ENCODE measurements around the gene USP32. TPM values are rescaled to one million over a fixed set of nuclear protein-coding genes. Genes with fewer than 3 reads are reported as not detected.
"Not testable (repeated sequence)": the region's sequence is repeated elsewhere in the genome, so short reads cannot be mapped to it uniquely, and the experiment has no call there.

USP32 gene
- total RNA-seq, 1 donor = 59.1 TPM

DNA sequence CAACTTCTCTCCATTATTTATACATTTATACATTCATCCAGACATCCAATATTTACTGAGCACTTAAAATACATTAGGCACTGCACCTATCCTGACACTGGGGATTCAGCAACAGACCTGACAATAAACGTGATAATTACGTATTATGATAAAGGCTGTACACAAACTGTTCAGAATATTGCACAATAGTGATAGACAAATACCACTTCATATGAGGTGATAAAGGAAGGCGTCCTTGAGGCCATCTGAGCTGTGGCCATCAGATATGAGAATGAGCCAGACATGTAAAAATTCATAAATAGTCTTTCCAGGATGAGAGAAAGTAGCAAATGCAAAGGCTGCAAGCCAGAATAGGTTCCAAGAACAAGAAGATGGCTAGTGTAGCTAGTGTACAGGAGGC lies 8.6 kb downstream of the USP32 start:
- TF ChIP-seq, protein P1, sequence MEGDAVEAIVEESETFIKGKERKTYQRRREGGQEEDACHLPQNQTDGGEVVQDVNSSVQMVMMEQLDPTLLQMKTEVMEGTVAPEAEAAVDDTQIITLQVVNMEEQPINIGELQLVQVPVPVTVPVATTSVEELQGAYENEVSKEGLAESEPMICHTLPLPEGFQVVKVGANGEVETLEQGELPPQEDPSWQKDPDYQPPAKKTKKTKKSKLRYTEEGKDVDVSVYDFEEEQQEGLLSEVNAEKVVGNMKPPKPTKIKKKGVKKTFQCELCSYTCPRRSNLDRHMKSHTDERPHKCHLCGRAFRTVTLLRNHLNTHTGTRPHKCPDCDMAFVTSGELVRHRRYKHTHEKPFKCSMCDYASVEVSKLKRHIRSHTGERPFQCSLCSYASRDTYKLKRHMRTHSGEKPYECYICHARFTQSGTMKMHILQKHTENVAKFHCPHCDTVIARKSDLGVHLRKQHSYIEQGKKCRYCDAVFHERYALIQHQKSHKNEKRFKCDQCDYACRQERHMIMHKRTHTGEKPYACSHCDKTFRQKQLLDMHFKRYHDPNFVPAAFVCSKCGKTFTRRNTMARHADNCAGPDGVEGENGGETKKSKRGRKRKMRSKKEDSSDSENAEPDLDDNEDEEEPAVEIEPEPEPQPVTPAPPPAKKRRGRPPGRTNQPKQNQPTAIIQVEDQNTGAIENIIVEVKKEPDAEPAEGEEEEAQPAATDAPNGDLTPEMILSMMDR (IDR thresholded peaks at IDR 0.05; ENCODE audit: insufficient read depth, low read length) = no peak
- no peak overlapping the region for H3K4me3 ChIP-seq (ENCODE audit: low read depth, low read length)
- no peak for DNase-seq (ENCODE audit: low read depth)

DNA sequence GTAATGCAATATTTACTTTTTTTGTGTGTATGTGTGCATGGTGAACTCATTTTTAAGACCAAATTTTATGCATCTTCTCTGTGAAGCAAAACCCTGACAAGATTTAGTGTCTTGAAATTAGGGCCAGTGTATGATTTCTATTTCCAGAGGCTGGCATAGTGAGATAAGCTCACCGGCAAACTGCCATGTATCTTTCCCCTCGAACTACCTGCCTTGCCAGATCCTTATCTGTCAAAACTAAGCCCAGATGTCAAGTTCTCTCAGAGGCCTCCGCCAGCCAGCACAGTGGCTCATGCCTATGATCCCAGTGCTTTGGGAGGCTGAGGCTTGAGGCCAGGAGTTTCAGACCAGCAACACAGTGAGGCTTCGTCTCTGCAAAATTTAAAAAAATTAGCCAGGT lies 10.0 kb downstream of the USP32 start:
- TF ChIP-seq, protein P1 (IDR thresholded peaks at IDR 0.05; ENCODE audit: insufficient read depth, low read length) = no peak
- no peak overlapping the region for H3K4me3 ChIP-seq (ENCODE audit: low read depth, low read length)
- DNase-seq (ENCODE audit: low read depth) = no peak

DNA sequence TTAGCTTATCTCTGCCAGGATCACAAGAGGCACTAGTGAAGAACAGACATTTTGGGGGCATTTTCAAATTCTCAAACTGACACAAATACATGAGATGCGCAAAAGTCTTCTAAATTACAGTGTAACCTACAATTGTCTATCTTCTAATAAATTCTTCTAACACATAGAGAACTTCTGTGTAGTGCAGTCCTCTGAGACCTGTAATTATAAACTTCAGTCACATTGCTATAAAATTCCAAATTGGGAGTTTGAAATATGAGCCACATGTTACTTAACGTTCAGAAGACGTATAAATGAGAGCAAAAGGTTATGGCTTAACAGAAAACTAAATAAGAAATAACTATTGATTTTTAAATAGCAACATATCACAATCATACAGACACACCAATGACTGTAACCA lies 12.5 kb downstream of the USP32 start:
- not testable (repeated sequence) for H3K4me3 ChIP-seq (ENCODE audit: low read depth, low read length); DNase-seq (ENCODE audit: low read depth)

DNA sequence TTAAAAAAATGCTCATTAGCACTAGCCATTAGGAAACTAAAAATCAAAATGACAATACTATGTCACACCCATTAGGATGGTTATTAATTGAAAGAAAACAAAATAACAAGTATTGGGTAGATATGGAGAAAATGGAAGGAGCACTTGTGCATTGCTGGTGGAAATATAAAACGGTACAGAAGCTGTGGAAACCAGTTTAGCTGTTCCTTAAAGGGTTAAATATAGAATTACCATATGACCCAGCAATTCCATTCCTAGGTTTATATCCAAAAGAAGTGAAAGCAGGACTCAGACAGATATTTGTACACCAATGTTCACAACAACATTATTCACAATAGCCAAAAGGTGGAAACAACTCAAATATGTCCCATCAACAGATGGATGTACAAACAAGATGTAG lies 13.7 kb downstream of the USP32 start:
- DNase-seq (ENCODE audit: low read depth); H3K4me3 ChIP-seq (ENCODE audit: low read depth, low read length): not testable (repeated sequence)

DNA sequence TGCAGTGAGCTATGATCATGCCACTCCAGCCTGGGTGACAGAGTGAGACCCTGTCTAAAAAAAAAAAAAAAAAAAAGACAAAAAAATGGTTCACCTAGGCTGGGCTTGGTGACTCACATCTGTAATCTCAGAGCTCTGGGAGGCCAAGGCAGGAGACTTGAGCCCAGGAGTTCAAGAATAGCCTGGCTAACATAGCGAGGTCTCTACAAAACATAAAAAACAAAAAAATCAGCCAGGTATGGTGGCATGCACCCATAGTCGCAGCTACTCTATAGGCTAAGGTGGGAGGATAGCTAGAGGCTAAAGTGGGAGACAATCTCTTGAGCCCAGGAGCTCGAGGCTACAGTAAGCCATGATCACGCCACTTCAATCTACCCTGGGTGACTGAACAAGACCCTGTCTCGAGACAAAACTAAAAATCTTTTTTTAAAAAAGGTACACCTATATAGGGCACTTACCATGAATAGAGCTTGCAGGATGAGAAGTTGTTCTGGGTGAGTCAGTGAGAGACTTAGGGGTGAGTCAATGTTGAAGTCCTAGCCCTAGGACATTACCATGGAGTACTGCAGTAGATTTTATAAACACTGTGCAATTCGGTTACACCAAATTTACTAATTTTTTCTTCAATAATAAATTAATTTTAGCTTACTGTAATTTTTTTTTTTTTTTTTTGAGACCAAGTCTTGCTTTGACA lies 19.0 kb downstream of the USP32 start:
- no peak overlapping the region for H3K4me3 ChIP-seq (ENCODE audit: low read depth, low read length)
- TF ChIP-seq, protein P1 (IDR thresholded peaks at IDR 0.05; ENCODE audit: insufficient read depth, low read length) = no peak
- peak; percentile 49 for DNase-seq (ENCODE audit: low read depth)

DNA sequence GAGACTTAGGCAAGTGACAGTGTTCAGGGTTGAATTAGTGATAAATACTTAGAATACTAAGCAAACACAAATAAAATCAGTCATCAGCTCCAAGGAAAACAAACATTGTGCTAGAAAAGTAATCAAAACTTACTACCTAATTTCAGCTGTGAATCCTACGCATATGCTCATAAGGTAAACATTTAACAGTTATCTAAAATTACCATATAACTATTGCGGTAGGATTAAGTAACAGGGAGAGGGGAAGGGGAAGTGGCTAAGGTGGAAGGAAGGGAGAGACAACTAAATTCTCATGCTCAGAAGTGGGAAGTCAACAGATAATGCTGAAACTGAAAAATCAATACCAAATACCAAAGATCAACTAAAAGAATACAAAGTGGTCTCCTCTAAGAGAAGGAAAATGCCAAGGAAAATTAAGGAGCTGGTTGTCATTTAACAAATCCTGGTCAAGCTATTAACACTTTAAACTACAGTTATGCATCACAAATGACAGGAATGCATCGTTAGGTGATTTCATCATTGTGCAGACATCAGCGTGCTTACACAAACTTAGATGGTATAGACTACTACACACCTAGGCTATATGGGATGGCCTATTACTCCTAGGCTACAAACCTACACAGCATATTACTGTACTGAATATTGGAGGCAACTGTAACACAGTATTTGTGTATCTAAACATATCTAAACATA lies 20.0 kb downstream of the USP32 start:
- TF ChIP-seq, protein P1 (IDR thresholded peaks at IDR 0.05; ENCODE audit: insufficient read depth, low read length) = no peak
- no peak overlapping the region for H3K4me3 ChIP-seq (ENCODE audit: low read depth, low read length)
- no peak for DNase-seq (ENCODE audit: low read depth)

DNA sequence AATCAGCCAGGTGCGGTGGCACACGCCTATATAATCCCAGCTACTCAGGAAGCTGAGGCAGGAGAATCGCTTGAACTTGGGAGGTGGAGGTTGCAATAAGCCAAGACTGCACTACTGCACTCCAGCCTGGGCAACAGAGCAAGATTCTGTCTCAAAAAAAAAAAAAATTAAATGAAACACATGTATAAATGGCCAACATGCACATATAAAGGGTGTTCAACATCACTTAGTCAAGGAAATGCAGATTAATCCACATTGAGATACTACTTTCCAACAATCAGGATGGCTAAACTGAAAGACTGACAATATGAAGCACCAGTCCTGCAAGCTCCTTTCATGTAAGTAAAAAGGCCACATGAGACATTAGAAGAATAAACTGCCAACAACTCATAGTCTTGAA lies 20.5 kb downstream of the USP32 start:
- no peak for DNase-seq (ENCODE audit: low read depth)
- TF ChIP-seq, protein P1 (IDR thresholded peaks at IDR 0.05; ENCODE audit: insufficient read depth, low read length) = no peak
- H3K4me3 ChIP-seq (ENCODE audit: low read depth, low read length) = no peak overlapping the region

DNA sequence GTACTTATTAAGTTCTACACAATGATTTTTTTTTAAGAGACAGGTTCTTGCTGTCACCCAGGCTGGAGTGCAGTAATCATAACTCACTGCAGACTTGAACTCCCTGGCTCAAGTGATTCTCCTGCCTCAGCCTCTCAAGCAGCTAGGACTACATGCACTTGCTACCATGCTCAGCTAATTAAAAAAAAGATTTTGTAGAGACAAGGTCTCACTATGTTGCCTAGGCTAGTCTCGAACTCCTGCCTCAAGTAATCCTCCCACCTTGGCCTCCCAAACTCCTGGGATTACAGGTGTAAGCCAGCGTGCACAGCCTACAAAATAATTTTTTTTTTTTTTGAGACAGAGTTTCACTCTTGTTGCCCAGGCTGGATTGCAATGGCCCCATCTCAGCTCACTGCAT lies 22.2 kb downstream of the USP32 start:
- TF ChIP-seq, protein P1 (IDR thresholded peaks at IDR 0.05; ENCODE audit: insufficient read depth, low read length) = no peak
- no peak overlapping the region for H3K4me3 ChIP-seq (ENCODE audit: low read depth, low read length)
- DNase-seq (ENCODE audit: low read depth) = no peak
